Measurements from ENCODE around the gene GRK3. TPM values are rescaled to one million over a fixed set of nuclear protein-coding genes. Genes with fewer than 3 reads are reported as not detected.

Gene GRK3
- total RNA-seq, 1 donor from 2014 or later, result 34.3 TPM

DNA sequence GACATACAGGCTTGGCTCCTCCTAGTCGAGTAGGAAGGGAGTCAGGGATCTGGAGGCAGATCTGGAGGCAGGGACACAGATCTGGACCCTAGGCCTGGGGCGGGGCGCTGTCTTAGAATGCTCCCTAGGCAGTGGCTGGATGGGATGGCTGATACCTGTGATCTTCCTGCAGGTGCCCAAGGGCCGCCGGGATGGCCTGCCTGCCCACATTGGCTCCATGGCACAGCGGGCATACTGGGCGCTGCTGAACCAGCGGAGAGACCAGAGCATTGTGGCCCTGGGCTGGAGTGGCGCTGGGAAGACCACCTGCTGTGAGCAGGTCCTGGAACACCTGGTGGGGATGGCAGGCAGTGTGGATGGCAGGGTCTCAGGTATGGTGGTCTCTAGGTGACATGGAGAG, 212.9 kb downstream of the GRK3 start:
- ATAC-seq (no peak), DNase-seq (no peak)
- no peak overlapping the region for H3K27ac ChIP-seq
- H3K9me3 ChIP-seq, result no peaks in the 10 kb centered on the region
- no peak overlapping the region for H3K4me3 ChIP-seq
- intact Hi-C loops (cut with DNase I), result no loop called here
- H3K4me1 ChIP-seq, result no peaks in the 10 kb centered on the region
- TF ChIP-seq, protein P1, sequence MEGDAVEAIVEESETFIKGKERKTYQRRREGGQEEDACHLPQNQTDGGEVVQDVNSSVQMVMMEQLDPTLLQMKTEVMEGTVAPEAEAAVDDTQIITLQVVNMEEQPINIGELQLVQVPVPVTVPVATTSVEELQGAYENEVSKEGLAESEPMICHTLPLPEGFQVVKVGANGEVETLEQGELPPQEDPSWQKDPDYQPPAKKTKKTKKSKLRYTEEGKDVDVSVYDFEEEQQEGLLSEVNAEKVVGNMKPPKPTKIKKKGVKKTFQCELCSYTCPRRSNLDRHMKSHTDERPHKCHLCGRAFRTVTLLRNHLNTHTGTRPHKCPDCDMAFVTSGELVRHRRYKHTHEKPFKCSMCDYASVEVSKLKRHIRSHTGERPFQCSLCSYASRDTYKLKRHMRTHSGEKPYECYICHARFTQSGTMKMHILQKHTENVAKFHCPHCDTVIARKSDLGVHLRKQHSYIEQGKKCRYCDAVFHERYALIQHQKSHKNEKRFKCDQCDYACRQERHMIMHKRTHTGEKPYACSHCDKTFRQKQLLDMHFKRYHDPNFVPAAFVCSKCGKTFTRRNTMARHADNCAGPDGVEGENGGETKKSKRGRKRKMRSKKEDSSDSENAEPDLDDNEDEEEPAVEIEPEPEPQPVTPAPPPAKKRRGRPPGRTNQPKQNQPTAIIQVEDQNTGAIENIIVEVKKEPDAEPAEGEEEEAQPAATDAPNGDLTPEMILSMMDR (IDR thresholded peaks at IDR 0.05), result no peak
- peaks cover 9% of the 10 kb centered on the region for H3K27me3 ChIP-seq (ENCODE audit: low read depth)
- H3K36me3 ChIP-seq, result no peaks in the 10 kb centered on the region

GRCh38 chr22:25777870-25778269, 213.4 kb downstream of the GRK3 start:
- ATAC-seq (no peak), DNase-seq (no peak)
- Histone ChIP-seq H3K9me3 (no peaks in the 10 kb centered on the region), H3K36me3 (no peaks in the 10 kb centered on the region), H3K4me3 (no peak overlapping the region), H3K27me3 (ENCODE audit: low read depth) (peaks cover 9% of the 10 kb centered on the region), H3K27ac (no peak overlapping the region), H3K4me1 (no peaks in the 10 kb centered on the region)
- intact Hi-C loops (cut with DNase I), result no loop called here
- TF ChIP-seq, protein P1 (IDR thresholded peaks at IDR 0.05), result peak; percentile 22

Other genes with a start within 250 kb of the GRK3 start
- not detected for gene MYO18B, start 177.5 kb downstream of the GRK3 start, total RNA-seq

All from lower lobe of right lung (tissue), 2 donors.